Hepatocyte (in vitro differentiated cells): Measurements from ENCODE around the gene SIRT6. TPM values are rescaled to one million over a fixed set of nuclear protein-coding genes. Genes with fewer than 3 reads are reported as not detected.
A peak's percentile ranks its signal among the peaks of the same experiment; 100 is the strongest.
"Not testable (repeated sequence)": the region's sequence is repeated elsewhere in the genome, so short reads cannot be mapped to it uniquely, and the experiment has no call there.

Experiments
- DNase-seq: peaks from one replicate; pipeline ENCODE4 v3.0.0-alpha.2; 2016; ENCODE audit warnings: low spot score
- H2AFZ ChIP-seq: fragments of 200-600 bp; sonication (generic); 2 replicates; pipeline ENCODE4 v1.6.0; 2016; ENCODE audit warnings: antibody characterized with exemption, mild to moderate bottlenecking
- H3K27ac ChIP-seq: fragments of 200-600 bp; sonication (generic); 2 replicates; pipeline ENCODE4 v1.5.1; 2016; ENCODE audit warnings: mild to moderate bottlenecking
- H3K27me3 ChIP-seq: fragments of 200-600 bp; sonication (generic); 2 replicates; pipeline ENCODE4 v1.6.1; 2016
- H3K36me3 ChIP-seq: fragments of 200-600 bp; sonication (generic); replicated peaks from 2 replicates; pipeline ENCODE4 v1.5.1; 2016; ENCODE audit warnings: low read depth; ENCODE audit not compliant: insufficient read depth
- H3K4me1 ChIP-seq: fragments of 200-600 bp; sonication (generic); 2 replicates; pipeline ENCODE4 v1.5.1; 2016; ENCODE audit warnings: mild to moderate bottlenecking, moderate library complexity; ENCODE audit not compliant: insufficient read depth
- H3K4me2 ChIP-seq: fragments of 200-600 bp; sonication (generic); 2 replicates; pipeline ENCODE4 v1.6.0; 2016
- H3K4me3 ChIP-seq: fragments of 200-600 bp; sonication (generic); 2 replicates; pipeline ENCODE4 v1.5.1; 2016; ENCODE audit warnings: mild to moderate bottlenecking
- H3K79me2 ChIP-seq: fragments of 200-600 bp; sonication (generic); 2 replicates; pipeline ENCODE4 v1.6.0; 2017; ENCODE audit warnings: mild to moderate bottlenecking
- H3K9me2 ChIP-seq: fragments of 200-600 bp; sonication (generic); replicated peaks from 2 replicates; pipeline ENCODE4 v1.6.0; 2017; ENCODE audit warnings: mild to moderate bottlenecking; ENCODE audit not compliant: insufficient read depth
- H3K9me3 ChIP-seq: fragments of 200-600 bp; sonication (generic); 2 replicates; pipeline ENCODE4 v1.5.1; 2016; ENCODE audit warnings: low read depth, mild to moderate bottlenecking
- H4K20me1 ChIP-seq: fragments of 200-600 bp; sonication (generic); 2 replicates; pipeline ENCODE4 v1.6.0; 2016; ENCODE audit warnings: mild to moderate bottlenecking; ENCODE audit not compliant: insufficient read depth, poor library complexity, severe bottlenecking
- EZH2 ChIP-seq: fragments of 200-600 bp; sonication (generic); IDR thresholded peaks from 2 replicates; pipeline ENCODE4 v1.6.1; 2016; ENCODE audit warnings: antibody characterized with exemption, mild to moderate bottlenecking, borderline replicate concordance
- EZH2phosphoT487 ChIP-seq: fragments of 200-600 bp; sonication (generic); IDR thresholded peaks from one replicate; pipeline ENCODE4 v1.6.1; 2018; ENCODE audit warnings: antibody characterized with exemption, mild to moderate bottlenecking, low read depth, moderate library complexity; ENCODE audit not compliant: unreplicated experiment, severe bottlenecking
- WGBS: methylation state at CpG from one replicate; pipeline ENCODE4 v1.1.6; 2016; ENCODE audit warnings: low lambda C conversion rate; ENCODE audit errors: missing lambda C conversion rate; 5-methylcytosine and 5-hydroxymethylcytosine counted together
- polyA plus RNA-seq: library from polyadenylated mRNA; unstranded; fragments of >200 nt; fragmentation: Nextera tagmentation; extraction: Ambion mirVana; gene quantifications from 2 replicates; pipeline ENCODE4 v1.2.1, GENCODE V29; 2016
- total RNA-seq: library from RNA; depleted of rRNA; stranded (reverse); fragments of >200 nt; gene quantifications from 2 replicates; pipeline ENCODE4 v1.2.3, GENCODE V29; 2014
- TF ChIP-seq, protein P1 (sequence below): fragments of 200-600 bp; sonication (generic); IDR thresholded peaks from 2 replicates; pipeline ENCODE4 v1.5.1; 2016; ENCODE audit warnings: antibody characterized with exemption, mild to moderate bottlenecking; ENCODE audit not compliant: poor library complexity

Gene SIRT6
- total and polyA plus RNA-seq, 2 experiments from 2014 or later = 9.9 to 15.7 TPM

DNA sequence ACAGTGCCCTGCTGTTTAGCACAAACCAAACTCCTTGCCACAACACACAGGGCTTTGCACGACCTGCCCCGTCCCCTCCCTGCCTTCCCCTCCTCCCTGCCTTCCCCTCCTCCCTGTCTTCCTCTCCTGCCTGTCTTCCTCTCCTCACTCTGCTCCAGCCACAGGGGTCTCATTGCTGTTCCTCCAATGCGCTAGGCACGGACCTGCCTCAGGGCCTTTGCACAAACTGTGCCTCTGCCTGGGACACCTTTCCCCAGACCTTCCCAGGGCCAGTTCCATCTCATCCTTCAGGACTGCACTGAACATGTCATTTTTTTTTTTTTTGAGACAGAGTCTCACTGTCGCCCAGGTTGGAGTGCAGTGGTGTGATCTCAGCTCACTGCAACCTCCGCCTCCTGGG lies 30.7 kb downstream of the SIRT6 start:
- Histone ChIP-seq H3K4me3 (no peak overlapping the region), H3K27ac (no peak overlapping the region), H3K9me3 (no peaks in the 10 kb centered on the region), H3K4me2 (no peak overlapping the region), H4K20me1 (no peaks in the 10 kb centered on the region), H3K79me2 (peaks cover 8% of the 10 kb centered on the region), H3K9me2 (no peaks in the 10 kb centered on the region), H3K4me1 (peaks cover 5% of the 10 kb centered on the region), H3K36me3 (no peaks in the 10 kb centered on the region), H3K27me3 (no peaks in the 10 kb centered on the region), H2AFZ (no peak overlapping the region)
- no peak for DNase-seq
- WGBS = 77% methylated on average over 4 of the region's 6 CpGs
- TF ChIP-seq, protein P1, sequence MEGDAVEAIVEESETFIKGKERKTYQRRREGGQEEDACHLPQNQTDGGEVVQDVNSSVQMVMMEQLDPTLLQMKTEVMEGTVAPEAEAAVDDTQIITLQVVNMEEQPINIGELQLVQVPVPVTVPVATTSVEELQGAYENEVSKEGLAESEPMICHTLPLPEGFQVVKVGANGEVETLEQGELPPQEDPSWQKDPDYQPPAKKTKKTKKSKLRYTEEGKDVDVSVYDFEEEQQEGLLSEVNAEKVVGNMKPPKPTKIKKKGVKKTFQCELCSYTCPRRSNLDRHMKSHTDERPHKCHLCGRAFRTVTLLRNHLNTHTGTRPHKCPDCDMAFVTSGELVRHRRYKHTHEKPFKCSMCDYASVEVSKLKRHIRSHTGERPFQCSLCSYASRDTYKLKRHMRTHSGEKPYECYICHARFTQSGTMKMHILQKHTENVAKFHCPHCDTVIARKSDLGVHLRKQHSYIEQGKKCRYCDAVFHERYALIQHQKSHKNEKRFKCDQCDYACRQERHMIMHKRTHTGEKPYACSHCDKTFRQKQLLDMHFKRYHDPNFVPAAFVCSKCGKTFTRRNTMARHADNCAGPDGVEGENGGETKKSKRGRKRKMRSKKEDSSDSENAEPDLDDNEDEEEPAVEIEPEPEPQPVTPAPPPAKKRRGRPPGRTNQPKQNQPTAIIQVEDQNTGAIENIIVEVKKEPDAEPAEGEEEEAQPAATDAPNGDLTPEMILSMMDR = no peak
- TF ChIP-seq EZH2phosphoT487 = no peak
- TF ChIP-seq EZH2 = no peak

DNA sequence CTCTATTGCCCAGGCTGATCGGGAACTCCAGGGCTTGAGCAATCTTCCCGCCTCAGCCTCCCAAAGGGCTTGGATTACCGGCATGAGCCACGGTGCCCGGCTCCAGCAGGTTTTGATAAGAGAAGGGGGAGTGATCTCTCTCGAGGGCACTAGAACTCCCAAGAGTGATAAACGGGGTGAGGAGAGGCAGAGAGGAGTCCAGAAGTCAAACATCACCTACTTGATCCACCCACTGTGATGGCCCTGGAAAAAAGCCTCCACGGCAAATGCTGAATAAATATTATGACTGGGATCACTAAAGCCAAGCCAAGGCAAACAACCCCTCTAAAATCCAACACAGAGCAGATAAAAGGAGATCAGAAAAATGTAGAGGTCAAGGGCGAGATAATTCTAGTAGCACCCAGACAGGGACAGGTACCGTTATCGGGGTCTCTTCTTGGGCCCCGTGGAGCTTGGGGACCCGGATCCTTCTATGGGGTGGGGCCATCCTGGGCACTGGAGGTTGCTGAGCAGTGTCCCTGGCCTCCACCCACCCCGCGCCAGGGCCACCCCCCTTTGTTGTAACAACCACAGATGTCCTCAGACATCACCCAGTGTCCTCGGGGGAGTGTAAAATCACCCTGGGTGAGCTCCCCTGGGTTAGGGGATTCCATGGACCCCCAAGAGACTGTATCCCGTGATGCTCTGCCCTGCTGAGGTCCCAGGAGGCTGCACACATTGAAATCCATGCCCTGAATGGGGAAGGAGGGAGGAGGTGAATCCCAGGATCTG lies 32.7 kb downstream of the SIRT6 start:
- no peaks in the 10 kb centered on the region for H3K36me3 ChIP-seq
- H3K27ac ChIP-seq = peak overlapping the region; percentile 97
- H3K4me2 ChIP-seq = no peak overlapping the region
- no peak overlapping the region for H2AFZ ChIP-seq
- H3K4me1 ChIP-seq = peaks cover 7% of the 10 kb centered on the region
- H3K9me3 ChIP-seq = no peaks in the 10 kb centered on the region
- no peaks in the 10 kb centered on the region for H3K27me3 ChIP-seq
- H3K4me3 ChIP-seq = no peak overlapping the region
- H3K9me2 ChIP-seq = no peaks in the 10 kb centered on the region
- no peak for TF ChIP-seq EZH2phosphoT487
- TF ChIP-seq, protein P1 = no peak
- no peak for TF ChIP-seq EZH2
- peak; percentile 77 for DNase-seq
- H3K79me2 ChIP-seq = peaks cover 8% of the 10 kb centered on the region
- no peaks in the 10 kb centered on the region for H4K20me1 ChIP-seq
- WGBS = 53% methylated on average over 17 of the region's 17 CpGs

DNA sequence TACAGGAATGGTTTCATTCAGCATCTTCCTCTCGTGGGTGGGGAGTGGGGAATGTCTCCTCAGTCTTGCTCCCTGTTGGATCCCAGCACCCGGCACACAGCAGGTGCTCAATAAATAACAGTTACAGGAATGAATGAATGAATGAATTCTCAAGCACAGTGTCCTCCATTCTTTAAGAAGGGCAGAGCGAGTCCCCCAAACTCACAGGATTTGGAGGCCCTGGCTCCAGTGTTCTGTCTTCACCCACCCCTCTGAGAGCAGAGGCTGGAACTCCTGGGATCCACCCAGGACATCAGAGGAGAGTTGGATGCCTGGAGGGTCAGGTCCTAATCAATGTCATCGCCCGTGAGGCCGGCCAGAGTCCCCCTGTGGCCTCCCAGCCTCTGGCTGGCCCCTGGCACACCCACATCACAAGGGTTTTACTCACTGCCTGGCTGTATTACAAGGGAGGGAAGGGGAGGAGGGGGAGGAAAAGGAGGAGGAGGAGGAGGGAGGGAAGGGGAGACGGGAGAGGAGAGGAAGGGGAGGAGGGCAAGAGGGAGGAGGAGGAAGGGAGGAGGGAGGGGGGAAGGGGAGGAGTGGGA lies 37.6 kb downstream of the SIRT6 start:
- Histone ChIP-seq H3K9me3 (no peaks in the 10 kb centered on the region), H2AFZ (no peak overlapping the region), H3K9me2 (no peaks in the 10 kb centered on the region), H3K27ac (peak overlapping the region; percentile 97), H3K27me3 (no peaks in the 10 kb centered on the region), H3K4me2 (peak overlapping the region; percentile 60), H3K79me2 (no peaks in the 10 kb centered on the region), H3K4me3 (no peak overlapping the region), H4K20me1 (no peaks in the 10 kb centered on the region), H3K36me3 (no peaks in the 10 kb centered on the region), H3K4me1 (peaks cover 4% of the 10 kb centered on the region)
- 37% methylated on average over 6 of the region's 7 CpGs for WGBS
- peak; percentile 75 for DNase-seq
- TF ChIP-seq, protein P1 = no peak
- TF ChIP-seq EZH2phosphoT487 (no peak), EZH2 (no peak)

DNA sequence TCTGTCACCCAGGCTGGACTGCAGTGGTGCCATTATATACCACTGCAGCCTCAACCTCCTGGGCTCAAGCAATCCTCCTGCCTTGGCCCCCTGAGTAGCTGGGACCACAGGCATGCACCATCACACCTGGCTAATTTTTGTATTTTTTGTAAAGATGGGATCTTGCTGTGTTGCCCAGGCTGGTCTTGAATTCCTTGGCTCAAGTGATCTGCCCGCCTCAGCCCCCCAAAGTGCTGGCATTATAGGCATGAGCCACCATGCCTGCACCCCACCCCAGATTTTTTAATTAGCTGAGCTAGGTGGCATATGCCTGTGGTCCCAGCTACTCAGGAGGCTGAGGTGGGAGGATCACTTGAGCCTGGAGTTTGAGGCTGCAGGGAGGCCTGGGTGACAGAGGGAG lies 39.4 kb downstream of the SIRT6 start:
- H3K4me3 ChIP-seq, H3K79me2 ChIP-seq: not testable (repeated sequence)

More for the DNA sequence above, 39.4 kb downstream of the SIRT6 start:
- not testable (repeated sequence) for H2AFZ ChIP-seq, H3K27me3 ChIP-seq, H3K4me2 ChIP-seq, H3K36me3 ChIP-seq, H3K9me3 ChIP-seq, H3K9me2 ChIP-seq, H3K4me1 ChIP-seq, DNase-seq, H4K20me1 ChIP-seq
- peak overlapping the region; percentile 97 for H3K27ac ChIP-seq
- 88% methylated on average over 1 of the region's 1 CpG for WGBS
